H54 (cell line): ENCODE results near the gene UNC13C.

Source experiments
- DNase-seq: peaks from one replicate; pipeline ENCODE4 v3.0.0; 2011; ENCODE audit warnings: low spot score, mixed read lengths; ENCODE audit not compliant: insufficient read length
- FAIRE-seq: peaks from 3 replicates; lab custom pipeline; 2011; peaks lifted over from hg19 to GRCh38; lab: Jason Lieb, UNC
- POLR2A ChIP-seq: IDR thresholded peaks from 2 replicates; pipeline ENCODE4 v1.6.1; 2011; ENCODE audit warnings: low read depth, mild to moderate bottlenecking, low read length

Gene UNC13C

DNA sequence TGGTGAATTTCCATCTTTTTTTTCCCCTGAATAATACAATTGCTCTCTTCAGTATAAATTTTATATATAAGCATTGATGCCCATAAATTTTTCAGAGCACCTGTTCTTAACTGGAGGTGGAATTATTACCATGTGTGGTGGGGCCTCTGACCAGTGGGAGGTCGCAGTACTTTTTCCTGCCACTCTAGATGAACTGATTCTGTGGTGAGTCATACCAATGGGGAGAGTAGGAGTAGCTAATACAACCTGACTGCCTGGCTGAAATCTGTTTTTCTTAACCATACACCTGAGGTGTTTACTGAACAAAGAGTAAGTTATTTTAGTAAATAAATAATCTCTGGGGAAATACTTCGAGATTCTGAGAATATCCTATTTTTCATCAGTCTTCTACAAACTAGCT lies 67.2 kb downstream of the UNC13C start:
- no peak for TF ChIP-seq POLR2A
- FAIRE-seq, result no peak
- DNase-seq, result no peak

DNA sequence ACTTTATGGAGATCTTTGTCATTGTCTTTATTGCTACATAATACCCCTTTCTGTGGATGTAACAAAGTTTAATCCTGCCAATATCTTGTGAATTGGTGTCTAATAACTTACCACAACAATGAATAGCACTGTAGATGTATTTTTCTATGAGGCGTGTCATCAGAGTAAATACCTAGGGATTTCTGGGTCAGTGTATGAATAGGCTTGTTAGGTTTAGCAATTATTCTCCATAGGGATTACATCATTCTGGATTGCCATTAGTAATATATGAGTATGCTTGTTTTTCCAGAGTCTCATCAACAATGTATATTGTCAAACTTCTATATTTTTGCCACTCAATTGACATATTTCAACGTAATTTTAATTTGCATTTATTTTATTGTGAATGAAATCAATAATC lies 67.9 kb downstream of the UNC13C start:
- no peak for DNase-seq
- no peak for FAIRE-seq
- no peak for TF ChIP-seq POLR2A

- no peak for DNase-seq
- no peak for TF ChIP-seq POLR2A
- no peak for FAIRE-seq
Observed at GRCh38 chr15:54064365-54064764, 86.1 kb downstream of the UNC13C start.

DNA sequence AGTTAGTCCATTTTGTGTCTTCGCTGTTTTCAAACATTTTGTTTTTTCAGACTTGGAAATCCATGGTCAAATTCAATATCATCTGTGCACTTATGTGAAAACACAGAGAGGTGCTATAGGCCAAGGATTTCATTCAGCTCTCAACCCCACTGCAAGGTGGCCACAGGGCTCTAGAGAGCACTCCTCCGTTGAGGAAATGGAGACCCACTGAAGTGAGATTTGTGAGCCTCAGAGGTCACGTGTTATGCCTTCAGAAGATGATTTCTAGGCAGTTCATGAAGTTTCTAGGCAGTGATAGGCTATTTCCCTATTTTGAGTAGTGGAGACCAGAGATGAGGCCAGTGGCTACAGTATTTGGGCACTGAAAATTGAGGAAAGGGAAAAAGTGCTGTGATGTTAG lies 88.2 kb downstream of the UNC13C start:
- no peak for TF ChIP-seq POLR2A
- no peak for FAIRE-seq
- DNase-seq, result no peak

GRCh38 chr15:54082836-54083492 lies 104.7 kb downstream of the UNC13C start:
- FAIRE-seq (no peak), DNase-seq (no peak)
- no peak for TF ChIP-seq POLR2A

DNA sequence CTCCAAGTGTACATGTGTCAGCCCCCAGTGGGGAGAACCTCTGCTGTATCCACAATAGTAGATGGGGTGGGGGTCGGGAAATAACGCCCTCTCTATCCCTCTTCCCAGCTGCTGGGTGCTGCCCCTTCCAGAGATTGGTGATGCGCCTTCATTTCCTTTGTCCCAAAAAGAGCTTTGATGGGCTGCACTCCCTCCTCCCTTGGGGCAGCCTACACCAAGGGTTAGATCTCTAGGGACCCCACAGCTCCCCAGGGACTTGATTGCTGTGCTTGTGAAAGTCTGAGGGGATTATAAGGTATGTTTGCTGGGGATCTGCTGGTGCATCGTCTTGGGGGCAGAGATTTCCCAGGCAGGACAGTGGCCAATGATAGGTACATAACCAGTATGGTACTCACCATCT lies 105.3 kb downstream of the UNC13C start:
- no peak for TF ChIP-seq POLR2A
- FAIRE-seq (no peak), DNase-seq (no peak)

- no peak for TF ChIP-seq POLR2A
- DNase-seq, result no peak
- FAIRE-seq, result no peak
Observed at GRCh38 chr15:54083991-54084390, 105.8 kb downstream of the UNC13C start.

DNA sequence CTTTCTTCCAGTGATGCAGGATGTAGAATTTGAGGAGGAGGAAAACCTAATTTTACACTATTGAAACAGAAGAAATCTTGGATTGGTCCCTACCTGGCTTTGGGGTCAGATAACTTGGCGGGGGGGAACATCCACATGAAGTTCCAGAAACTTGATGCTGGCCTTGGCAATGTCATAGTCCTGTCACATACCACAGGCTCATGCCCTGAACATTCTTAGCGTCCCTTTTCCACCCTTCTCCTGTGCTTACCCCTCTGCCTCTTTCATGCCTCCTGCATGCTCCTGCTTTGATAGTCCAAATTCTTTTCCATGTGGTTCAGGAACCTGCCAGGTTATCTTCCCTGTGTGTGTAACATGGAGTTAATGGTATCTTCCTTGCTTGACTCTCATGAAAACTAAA lies 110.6 kb downstream of the UNC13C start:
- DNase-seq (no peak), FAIRE-seq (no peak)
- no peak for TF ChIP-seq POLR2A

GRCh38 chr15:54089776-54090175 lies 111.5 kb downstream of the UNC13C start:
- DNase-seq, result no peak
- no peak for FAIRE-seq
- no peak for TF ChIP-seq POLR2A

DNA sequence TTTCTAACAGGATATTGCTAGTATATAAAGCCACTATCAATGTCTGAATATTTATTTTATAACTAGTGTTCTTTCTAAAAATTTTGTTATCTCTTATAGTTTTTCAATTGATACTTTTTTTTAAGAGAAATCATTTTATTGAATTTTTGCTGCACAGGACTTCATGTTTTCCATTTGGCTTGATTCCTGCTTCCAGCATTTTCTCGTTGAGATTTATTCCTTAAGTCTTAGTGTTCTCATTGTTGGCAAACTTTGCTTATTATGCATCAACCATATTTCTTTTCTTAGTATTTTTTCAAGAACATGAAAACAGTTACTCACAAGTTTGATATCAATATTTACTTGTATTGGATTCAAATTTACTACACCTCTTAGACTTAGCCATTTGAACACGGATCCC lies 113.4 kb downstream of the UNC13C start:
- no peak for FAIRE-seq
- no peak for TF ChIP-seq POLR2A
- DNase-seq, result no peak

GRCh38 chr15:54094661-54095060 lies 116.4 kb downstream of the UNC13C start:
- TF ChIP-seq POLR2A, result no peak
- DNase-seq (no peak), FAIRE-seq (no peak)

- no peak for TF ChIP-seq POLR2A
- no peak for FAIRE-seq
- DNase-seq, result no peak
Observed at GRCh38 chr15:54097019-54097418, 118.8 kb downstream of the UNC13C start.

- no peak for DNase-seq
- no peak for FAIRE-seq
- TF ChIP-seq POLR2A, result no peak
Observed at GRCh38 chr15:54099010-54099409, 120.8 kb downstream of the UNC13C start.

- FAIRE-seq, result no peak
Observed at GRCh38 chr15:54101664-54102270, 123.5 kb downstream of the UNC13C start.

DNA sequence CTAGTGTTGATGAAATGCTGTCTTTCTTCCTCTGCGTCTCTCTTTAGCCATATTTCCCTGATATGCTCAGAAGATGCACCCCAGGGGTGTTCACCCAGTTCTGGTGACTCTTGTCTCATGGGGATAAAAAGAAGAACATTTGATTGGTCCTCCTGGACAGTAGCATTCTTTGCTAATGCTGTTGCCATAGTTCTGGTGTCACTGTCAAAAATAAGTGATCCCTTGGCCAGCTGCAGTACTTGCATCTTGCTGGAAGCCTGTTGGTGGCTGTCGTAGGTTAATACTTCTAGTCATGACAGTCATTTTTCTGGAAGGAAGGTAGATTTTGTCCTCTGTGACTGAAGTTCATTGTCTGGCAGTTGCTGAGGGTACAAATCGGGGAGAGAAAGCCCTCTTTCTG lies 124.5 kb downstream of the UNC13C start:
- TF ChIP-seq POLR2A, result no peak
- FAIRE-seq, result no peak
- no peak for DNase-seq

More at GRCh38 chr15:54101664-54102270, 123.5 kb downstream of the UNC13C start:
- no peak for TF ChIP-seq POLR2A
- DNase-seq, result no peak

DNA sequence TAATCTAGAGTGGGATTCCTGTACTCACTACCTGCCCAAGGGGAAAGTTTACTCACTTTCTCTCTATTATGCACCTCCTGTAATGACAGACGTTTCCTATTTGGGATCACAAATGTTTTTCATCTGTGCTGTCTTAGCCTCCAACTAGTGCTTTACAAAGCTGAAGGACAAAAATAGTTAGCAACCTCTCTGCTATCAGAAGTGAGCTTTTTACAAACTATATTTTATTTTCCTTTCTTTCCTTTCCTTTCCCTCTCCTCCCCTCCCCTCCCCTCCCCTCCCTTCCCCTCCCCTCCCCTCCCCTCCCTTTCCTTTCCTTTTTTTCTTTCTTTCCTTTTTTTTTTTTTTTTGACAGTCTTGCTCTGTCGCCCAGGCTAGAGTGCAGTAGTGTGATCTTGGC lies 130.8 kb downstream of the UNC13C start:
- no peak for TF ChIP-seq POLR2A
- no peak for DNase-seq
- FAIRE-seq, result no peak
